ENCODE data around the gene NUDT15. TPM values are rescaled to one million over a fixed set of nuclear protein-coding genes. Genes with fewer than 3 reads are reported as not detected.
"Not testable (repeated sequence)": the region's sequence is repeated elsewhere in the genome, so short reads cannot be mapped to it uniquely, and the experiment has no call there.

NUDT15 gene
- 10 to 100 TPM; 23.7 to 27.9 (median 26.0) TPM for polyA plus RNA-seq (ENCODE audit: insufficient read length in 4 of 4)

DNA sequence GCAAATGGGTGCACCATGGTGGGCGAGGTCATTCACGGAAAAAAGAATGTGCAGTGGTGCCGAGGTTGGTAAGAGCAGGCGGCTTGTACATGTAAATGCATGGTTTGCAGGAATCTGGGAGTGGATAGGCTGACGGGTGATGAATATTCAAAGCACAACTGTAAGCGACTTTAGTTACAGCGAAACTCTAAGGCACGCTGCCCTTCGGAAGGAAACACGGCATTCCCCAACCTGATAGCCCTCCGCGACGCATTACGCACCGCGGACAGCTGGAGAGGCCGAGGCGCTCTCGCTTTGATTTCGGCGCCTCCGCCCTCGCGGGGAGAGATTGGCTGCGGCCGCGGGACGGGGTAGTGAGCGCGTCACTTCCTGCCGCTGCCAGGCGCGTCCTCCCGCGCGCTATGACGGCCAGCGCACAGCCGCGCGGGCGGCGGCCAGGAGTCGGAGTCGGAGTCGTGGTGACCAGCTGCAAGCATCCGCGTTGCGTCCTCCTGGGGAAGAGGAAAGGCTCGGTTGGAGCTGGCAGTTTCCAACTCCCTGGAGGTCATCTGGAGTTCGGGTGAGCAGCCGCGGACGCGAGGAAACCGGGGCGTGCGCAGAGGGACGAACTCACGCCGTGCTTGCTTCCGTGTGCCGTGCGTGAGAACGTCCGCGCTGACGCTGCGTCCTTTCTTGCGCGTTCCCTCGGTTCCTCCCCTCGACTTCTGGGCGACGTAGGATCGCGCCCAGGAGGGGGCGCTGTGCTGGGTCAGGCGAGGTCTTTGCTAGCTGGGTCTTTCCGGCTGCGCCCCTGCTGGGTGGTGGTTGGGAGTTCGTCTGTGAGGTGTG, at the start of gene NUDT15:
TSS of gene NUDT15 (plus strand) at position 381 of the 828 bp plus-strand sequence. CDS start at position 402, 21 bp downstream.
- peak; percentile 92 to 96 (median 96) for DNase-seq (ENCODE audit: low read depth in 4 of 4, low spot score in 2 of 4)

GRCh38 chr13:47990427-47990826, 47.1 kb upstream of the NUDT15 start:
- DNase-seq (ENCODE audit: low read depth in 4 of 4, low spot score in 2 of 4): no peak

- DNase-seq (ENCODE audit: low read depth in 4 of 4, low spot score in 2 of 4): no peak
These were observed 46.5 kb upstream of the NUDT15 start for GRCh38 chr13:47990920-47991466.

- no peak for DNase-seq (ENCODE audit: low read depth in 4 of 4, low spot score in 2 of 4)
These were observed 45.7 kb upstream of the NUDT15 start for GRCh38 chr13:47991859-47992258.

GRCh38 chr13:47997384-47997783, 40.1 kb upstream of the NUDT15 start:
- DNase-seq (ENCODE audit: low read depth in 4 of 4, low spot score in 2 of 4): no peak

DNA sequence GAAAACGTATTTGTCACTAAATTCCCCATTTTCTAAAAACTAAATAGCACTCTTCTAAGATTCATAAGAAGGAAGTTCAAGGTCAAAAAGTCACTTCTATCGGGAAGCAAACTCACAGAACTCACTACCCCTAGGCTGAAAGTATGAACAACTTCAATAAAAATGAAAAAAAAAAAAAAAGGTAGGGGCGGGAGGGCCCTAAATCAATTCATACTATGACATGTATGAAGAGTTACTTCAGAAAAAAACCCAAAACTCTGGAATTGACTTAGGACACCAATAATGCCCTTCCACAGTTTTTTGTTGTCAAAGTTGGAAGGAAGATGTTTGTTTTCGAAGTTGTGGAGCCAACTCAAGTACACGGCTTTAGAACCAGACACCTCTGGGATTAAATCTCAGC, 37.6 kb upstream of the NUDT15 start:
- DNase-seq (ENCODE audit: low read depth in 4 of 4, low spot score in 2 of 4): no peak

- peak in 2 of 4 donors; percentile 14 to 30 for DNase-seq (ENCODE audit: low read depth in 4 of 4, low spot score in 2 of 4)
These were observed 36.9 kb upstream of the NUDT15 start for GRCh38 chr13:48000559-48001113.

DNA sequence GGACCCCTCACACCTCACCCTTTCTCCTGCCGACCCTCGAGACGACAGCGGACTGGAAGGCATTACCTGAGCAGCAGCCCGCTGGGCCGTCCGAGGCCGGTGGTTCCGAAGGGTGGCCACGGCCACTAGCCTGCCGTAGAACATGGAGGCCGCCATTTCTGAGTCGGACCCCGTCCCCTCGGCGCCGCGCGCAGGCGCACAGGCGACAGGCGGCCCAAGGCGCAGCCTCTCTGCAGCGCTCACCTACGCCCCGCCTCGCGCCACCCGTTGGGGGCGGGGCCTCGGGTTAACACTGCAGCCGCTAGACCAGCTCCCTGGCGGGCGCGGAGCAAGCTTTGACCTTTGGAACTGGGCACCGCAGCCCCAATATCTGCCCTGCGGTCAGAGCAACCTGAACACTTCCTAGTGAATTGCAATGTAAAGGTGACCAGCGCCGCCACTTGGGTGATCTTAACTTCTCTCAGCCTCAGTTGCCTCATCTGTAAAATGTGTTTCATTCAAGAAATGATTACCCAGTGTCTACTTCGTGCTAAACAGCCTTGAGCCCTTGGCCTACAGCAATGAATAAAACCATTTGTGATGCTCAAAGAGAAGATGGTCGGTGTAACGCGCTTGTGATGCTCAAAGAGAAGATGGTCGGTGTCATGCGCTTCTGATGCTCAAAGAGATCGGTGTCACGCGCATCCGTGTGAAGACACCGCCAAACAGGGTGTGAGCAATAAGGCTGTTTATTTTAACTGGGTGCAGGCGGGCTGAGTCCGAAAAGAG, 36.2 kb upstream of the NUDT15 start, which contains the start of gene SUCLA2:
TSS of gene SUCLA2 (minus strand) at position 160 of the 768 bp plus-strand sequence. CDS start at position 156, 4 bp downstream.
- DNase-seq (ENCODE audit: low read depth in 4 of 4, low spot score in 2 of 4): peak; percentile 62 to 89 (median 81)

DNA sequence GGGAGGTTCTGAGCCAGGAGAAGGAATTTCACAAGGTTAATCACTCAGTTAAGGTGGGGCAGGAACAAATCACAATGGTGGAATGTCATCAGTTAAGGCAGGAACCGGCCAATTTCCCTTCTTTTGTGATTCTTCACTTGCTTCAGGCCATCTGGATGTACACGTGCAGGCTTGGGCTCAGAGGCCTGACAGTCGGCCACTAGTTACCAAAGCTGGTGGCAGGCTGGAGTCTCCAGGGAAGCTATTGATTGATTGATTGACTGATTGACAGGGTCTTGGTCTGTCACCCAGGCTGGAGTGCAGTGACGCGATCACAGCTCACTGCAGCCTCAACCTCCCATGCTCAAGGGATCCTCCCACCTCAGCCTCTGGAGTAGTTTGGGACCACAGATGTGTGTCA, 35.5 kb upstream of the NUDT15 start:
- DNase-seq (ENCODE audit: low read depth in 4 of 4, low spot score in 2 of 4): not testable (repeated sequence)

- DNase-seq (ENCODE audit: low read depth in 4 of 4, low spot score in 2 of 4): no peak
These were observed 33.3 kb upstream of the NUDT15 start for GRCh38 chr13:48004201-48004600.

DNA sequence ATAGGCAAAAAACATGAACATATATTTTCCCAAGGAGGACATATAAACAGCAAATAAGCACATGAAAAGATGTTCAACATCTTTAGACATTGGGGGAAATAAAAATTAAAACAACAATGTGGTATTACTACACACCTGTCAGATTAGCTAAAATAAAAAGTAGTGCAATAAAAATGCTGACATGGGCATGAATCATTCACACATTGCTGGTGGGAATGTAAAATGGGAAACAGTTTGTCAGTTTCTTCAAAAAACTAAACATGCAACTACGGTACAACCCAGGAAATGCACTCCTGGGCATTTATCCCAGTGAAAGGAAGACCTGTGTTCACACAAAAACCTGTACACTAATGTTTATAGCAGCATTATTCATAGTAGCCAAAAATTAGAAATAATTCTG, 31.1 kb upstream of the NUDT15 start:
- no peak for DNase-seq (ENCODE audit: low read depth in 4 of 4, low spot score in 2 of 4)

DNA sequence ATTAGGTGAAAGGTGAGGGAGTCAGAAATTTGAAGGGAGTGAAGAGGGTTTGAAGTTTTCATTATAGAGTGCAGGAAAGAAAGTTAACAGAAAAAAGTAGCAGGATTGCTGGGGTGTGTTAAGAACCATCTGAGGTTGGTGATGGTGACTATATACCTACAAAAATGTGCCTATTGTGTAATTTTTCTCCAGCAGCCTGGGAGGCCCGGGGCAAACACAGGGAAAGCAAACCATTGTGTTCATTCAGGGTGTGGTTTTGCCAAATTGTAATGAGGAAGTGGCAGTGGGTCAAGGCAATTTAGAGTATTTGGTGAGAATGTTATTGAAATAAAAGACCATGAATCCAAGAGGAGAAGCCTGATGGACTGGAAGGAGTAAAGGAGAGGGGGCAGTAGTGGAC, 28.2 kb upstream of the NUDT15 start:
- DNase-seq (ENCODE audit: low read depth in 4 of 4, low spot score in 2 of 4): no peak

- no peak for DNase-seq (ENCODE audit: low read depth in 4 of 4, low spot score in 2 of 4)
These were observed 26.8 kb upstream of the NUDT15 start for GRCh38 chr13:48010698-48011097.

DNA sequence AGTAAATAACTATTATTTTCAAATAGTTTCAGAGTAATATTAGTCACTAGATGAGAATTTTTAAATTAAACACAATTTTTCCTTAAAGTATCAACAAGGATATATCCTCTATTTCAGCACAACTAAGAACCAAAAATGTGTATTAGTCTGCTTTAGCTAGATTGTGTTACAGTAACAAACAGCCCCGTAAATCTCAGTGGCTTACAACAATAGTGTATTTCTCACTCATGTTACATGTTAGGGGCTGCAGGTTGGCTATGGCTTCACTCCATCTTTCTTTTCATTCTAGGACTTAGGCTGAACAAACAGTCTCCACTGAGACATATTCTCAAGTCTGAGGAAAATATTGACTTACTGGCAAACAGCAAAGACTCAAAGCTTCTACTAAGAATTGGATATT, 24.9 kb upstream of the NUDT15 start:
- no peak for DNase-seq (ENCODE audit: low read depth in 4 of 4, low spot score in 2 of 4)

- DNase-seq (ENCODE audit: low read depth in 4 of 4, low spot score in 2 of 4): no peak
These were observed 23.2 kb upstream of the NUDT15 start for GRCh38 chr13:48014359-48014758.

GRCh38 chr13:48018637-48019036, 18.9 kb upstream of the NUDT15 start:
- no peak for DNase-seq (ENCODE audit: low read depth in 4 of 4, low spot score in 2 of 4)

- no peak for DNase-seq (ENCODE audit: low read depth in 4 of 4, low spot score in 2 of 4)
These were observed 17.7 kb upstream of the NUDT15 start for GRCh38 chr13:48019796-48020195.

DNA sequence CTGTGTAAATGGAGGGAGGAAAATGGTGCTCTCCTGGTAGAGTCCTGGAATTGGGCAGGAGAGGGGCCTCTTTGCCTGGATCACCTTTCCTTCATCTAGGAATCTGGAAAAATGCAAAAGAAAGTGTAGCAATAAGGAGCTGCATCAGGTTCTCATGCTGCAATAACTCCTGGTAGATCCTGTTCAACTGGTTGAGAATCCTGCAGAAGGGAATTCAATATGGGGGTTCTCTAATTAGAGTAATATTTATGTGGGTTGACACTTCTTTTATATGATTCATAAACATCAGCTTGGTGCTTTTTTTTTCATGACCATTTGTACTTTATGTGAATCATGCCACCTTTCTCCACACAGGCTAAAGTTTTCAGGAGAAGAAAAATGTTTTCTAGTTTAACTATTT, 9.5 kb upstream of the NUDT15 start:
- no peak for DNase-seq (ENCODE audit: low read depth in 4 of 4, low spot score in 2 of 4)

DNA sequence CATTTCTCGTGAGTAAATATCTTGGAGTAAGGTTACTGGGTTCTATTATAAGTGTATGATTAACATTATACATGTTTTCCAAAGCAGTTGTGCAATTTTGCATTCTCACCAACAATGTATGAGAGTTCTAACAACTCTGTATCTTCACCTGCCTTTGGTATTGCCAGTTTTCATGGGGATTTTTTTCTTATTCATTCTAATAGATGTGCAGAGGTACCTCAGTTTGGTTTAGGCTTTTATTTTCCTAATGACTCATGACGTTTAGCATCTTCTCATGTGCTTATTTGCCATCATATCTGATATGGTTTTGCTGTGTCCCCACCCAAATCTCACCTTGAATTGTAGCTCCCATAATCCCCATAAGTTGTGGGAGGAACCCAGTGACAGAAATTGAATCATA, 7.7 kb upstream of the NUDT15 start:
- DNase-seq (ENCODE audit: low read depth in 4 of 4, low spot score in 2 of 4): no peak

DNA sequence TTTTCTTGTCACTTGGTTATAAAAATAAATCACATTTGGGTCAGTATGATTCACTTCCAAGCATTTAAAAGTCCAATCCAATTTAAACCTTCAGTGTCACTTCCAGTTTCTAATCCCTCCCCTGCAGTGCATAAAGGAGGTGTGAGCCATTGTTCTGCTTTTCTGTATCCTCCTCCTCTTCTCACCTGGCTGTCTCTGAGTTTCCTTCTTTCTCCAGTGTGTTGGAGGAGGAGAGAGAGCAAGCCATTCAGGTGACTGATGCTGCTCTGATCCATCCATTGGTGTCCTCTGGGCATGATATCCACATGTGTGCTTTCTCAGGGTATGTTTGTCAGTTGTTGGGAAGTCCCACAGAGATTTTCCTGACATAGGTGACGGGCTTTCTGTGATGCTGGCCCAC, 1.2 kb downstream of the NUDT15 start:
- DNase-seq (ENCODE audit: low read depth in 4 of 4, low spot score in 2 of 4): no peak

GRCh38 chr13:48040049-48040448, 2.5 kb downstream of the NUDT15 start:
- DNase-seq (ENCODE audit: low read depth in 4 of 4, low spot score in 2 of 4): no peak
